SU-DHL-6 (cell line): ENCODE data around the gene COX5B.

Experiments used
- CTCF ChIP-seq: fragments of 200-600 bp; sonication (generic); IDR thresholded peaks from one replicate; pipeline ENCODE4 v1.5.1; 2017; ENCODE audit warnings: antibody characterized with exemption, mild to moderate bottlenecking, low read length, moderate library complexity; ENCODE audit not compliant: insufficient read depth, poor library complexity, severe bottlenecking
- EZH2phosphoT487 ChIP-seq: fragments of 200-600 bp; sonication (generic), shearing (Covaris generic); conservative IDR thresholded peaks from 2 replicates; pipeline ENCODE4 v1.6.1; 2018; ENCODE audit warnings: mild to moderate bottlenecking, antibody characterized with exemption, low read length, moderate library complexity, mixed read lengths

- no peak for TF ChIP-seq CTCF
- TF ChIP-seq EZH2phosphoT487 = no peak
These were observed 17.7 kb downstream of the COX5B start for GRCh38 chr2:97663626-97663961.
